SU-DHL-6 (cell line): ENCODE data around the gene USP46.

Experiments
- H2AFZ ChIP-seq: fragments of 200-600 bp; sonication (generic); 2 replicates; pipeline ENCODE4 v1.6.1; 2014; ENCODE audit warnings: low read depth, mild to moderate bottlenecking, moderate library complexity, mixed read lengths, antibody characterized with exemption, low read length; ENCODE audit not compliant: severe bottlenecking
- H3F3A ChIP-seq: fragments of 200-600 bp; shearing (Covaris generic); 2 replicates; pipeline ENCODE4 v1.6.0; 2016; ENCODE audit warnings: antibody characterized with exemption, mild to moderate bottlenecking; ENCODE audit not compliant: insufficient read depth
- H3K27ac ChIP-seq: fragments of 200-600 bp; sonication (generic); 2 replicates; pipeline ENCODE4 v1.5.1; 2016; ENCODE audit warnings: low read depth, mild to moderate bottlenecking, low read length, moderate library complexity, mixed read lengths
- H3K27me3 ChIP-seq: fragments of 200-600 bp; sonication (generic), shearing (Covaris generic); 2 replicates; pipeline ENCODE4 v1.6.0; 2014; ENCODE audit warnings: mild to moderate bottlenecking, low read length
- H3K36me3 ChIP-seq: fragments of 200-600 bp; sonication (generic); 2 replicates; pipeline ENCODE4 v1.6.1; 2014; ENCODE audit warnings: mild to moderate bottlenecking, low read length, mixed read lengths
- H3K4me2 ChIP-seq: fragments of 300-600, 200-600 bp; shearing (Covaris generic), sonication (generic); 2 replicates; pipeline ENCODE4 v1.6.0; 2014; ENCODE audit warnings: low read length, low read depth, mild to moderate bottlenecking; ENCODE audit not compliant: poor library complexity, severe bottlenecking
- H3K4me3 ChIP-seq: fragments of 200-600 bp; sonication (generic); 2 replicates; pipeline ENCODE4 v1.5.1; 2014; ENCODE audit warnings: antibody characterized with exemption, low read length, mild to moderate bottlenecking, mixed read lengths; ENCODE audit not compliant: insufficient read depth, poor library complexity, severe bottlenecking
- H3K79me2 ChIP-seq: fragments of 200-600 bp; sonication (generic); 2 replicates; pipeline ENCODE4 v1.6.1; 2014; ENCODE audit warnings: mild to moderate bottlenecking, low read length, moderate library complexity; ENCODE audit not compliant: insufficient read depth
- H3K9ac ChIP-seq: fragments of 200-600 bp; sonication (generic); 2 replicates; pipeline ENCODE4 v1.7.0; 2014; ENCODE audit warnings: mild to moderate bottlenecking, low read length
- H3K9me2 ChIP-seq: fragments of 200-600 bp; sonication (generic); replicated peaks from 2 replicates; pipeline ENCODE4 v1.6.1; 2014; ENCODE audit warnings: low read length; ENCODE audit not compliant: insufficient read depth
- H3K9me3 ChIP-seq: fragments of 200-600 bp; sonication (generic); 2 replicates; pipeline ENCODE4 v1.6.1; 2014; ENCODE audit warnings: low read length, mixed read lengths; ENCODE audit not compliant: insufficient read depth
- H4K20me1 ChIP-seq: fragments of 200-600 bp; sonication (generic); 2 replicates; pipeline ENCODE4 v1.6.1; 2014; ENCODE audit warnings: low read depth, mild to moderate bottlenecking, antibody characterized with exemption, low read length, moderate library complexity, mixed read lengths
- EZH2phosphoT487 ChIP-seq: fragments of 200-600 bp; sonication (generic), shearing (Covaris generic); conservative IDR thresholded peaks from 2 replicates; pipeline ENCODE4 v1.6.1; 2018; ENCODE audit warnings: mild to moderate bottlenecking, antibody characterized with exemption, low read length, moderate library complexity, mixed read lengths
- TF ChIP-seq, protein P1 (sequence below): fragments of 200-600 bp; sonication (generic); IDR thresholded peaks from one replicate; pipeline ENCODE4 v1.5.1; 2017; ENCODE audit warnings: antibody characterized with exemption, mild to moderate bottlenecking, low read length, moderate library complexity; ENCODE audit not compliant: insufficient read depth, poor library complexity, severe bottlenecking

USP46 gene

GRCh38 chr4:52646096-52646495, 13.0 kb downstream of the USP46 start:
- Histone ChIP-seq H3F3A (no peaks in the 10 kb centered on the region), H3K4me2 (no peak overlapping the region), H3K9ac (no peak overlapping the region), H3K27me3 (no peaks in the 10 kb centered on the region), H3K27ac (no peak overlapping the region), H3K9me3 (no peaks in the 10 kb centered on the region), H3K9me2 (no peaks in the 10 kb centered on the region), H2AFZ (no peak overlapping the region), H3K4me3 (no peak overlapping the region), H4K20me1 (peaks cover 3% of the 10 kb centered on the region; the same call in 1 of the 2 replicates), H3K79me2 (no peaks in the 10 kb centered on the region), H3K36me3 (no peaks in the 10 kb centered on the region)
- TF ChIP-seq, protein P1, sequence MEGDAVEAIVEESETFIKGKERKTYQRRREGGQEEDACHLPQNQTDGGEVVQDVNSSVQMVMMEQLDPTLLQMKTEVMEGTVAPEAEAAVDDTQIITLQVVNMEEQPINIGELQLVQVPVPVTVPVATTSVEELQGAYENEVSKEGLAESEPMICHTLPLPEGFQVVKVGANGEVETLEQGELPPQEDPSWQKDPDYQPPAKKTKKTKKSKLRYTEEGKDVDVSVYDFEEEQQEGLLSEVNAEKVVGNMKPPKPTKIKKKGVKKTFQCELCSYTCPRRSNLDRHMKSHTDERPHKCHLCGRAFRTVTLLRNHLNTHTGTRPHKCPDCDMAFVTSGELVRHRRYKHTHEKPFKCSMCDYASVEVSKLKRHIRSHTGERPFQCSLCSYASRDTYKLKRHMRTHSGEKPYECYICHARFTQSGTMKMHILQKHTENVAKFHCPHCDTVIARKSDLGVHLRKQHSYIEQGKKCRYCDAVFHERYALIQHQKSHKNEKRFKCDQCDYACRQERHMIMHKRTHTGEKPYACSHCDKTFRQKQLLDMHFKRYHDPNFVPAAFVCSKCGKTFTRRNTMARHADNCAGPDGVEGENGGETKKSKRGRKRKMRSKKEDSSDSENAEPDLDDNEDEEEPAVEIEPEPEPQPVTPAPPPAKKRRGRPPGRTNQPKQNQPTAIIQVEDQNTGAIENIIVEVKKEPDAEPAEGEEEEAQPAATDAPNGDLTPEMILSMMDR, result no peak
- no peak for TF ChIP-seq EZH2phosphoT487

- Histone ChIP-seq H3K4me2 (no peak overlapping the region), H4K20me1 (peaks cover 3% of the 10 kb centered on the region; the same call in 1 of the 2 replicates), H3F3A (no peaks in the 10 kb centered on the region), H2AFZ (no peak overlapping the region), H3K27ac (no peak overlapping the region), H3K27me3 (no peaks in the 10 kb centered on the region), H3K36me3 (no peaks in the 10 kb centered on the region), H3K79me2 (no peaks in the 10 kb centered on the region), H3K9ac (no peak overlapping the region), H3K9me2 (no peaks in the 10 kb centered on the region), H3K9me3 (no peaks in the 10 kb centered on the region), H3K4me3 (no peak overlapping the region)
- TF ChIP-seq, protein P1, result no peak
- TF ChIP-seq EZH2phosphoT487, result no peak
Measured at GRCh38 chr4:52645300-52645699, 13.8 kb downstream of the USP46 start.

DNA sequence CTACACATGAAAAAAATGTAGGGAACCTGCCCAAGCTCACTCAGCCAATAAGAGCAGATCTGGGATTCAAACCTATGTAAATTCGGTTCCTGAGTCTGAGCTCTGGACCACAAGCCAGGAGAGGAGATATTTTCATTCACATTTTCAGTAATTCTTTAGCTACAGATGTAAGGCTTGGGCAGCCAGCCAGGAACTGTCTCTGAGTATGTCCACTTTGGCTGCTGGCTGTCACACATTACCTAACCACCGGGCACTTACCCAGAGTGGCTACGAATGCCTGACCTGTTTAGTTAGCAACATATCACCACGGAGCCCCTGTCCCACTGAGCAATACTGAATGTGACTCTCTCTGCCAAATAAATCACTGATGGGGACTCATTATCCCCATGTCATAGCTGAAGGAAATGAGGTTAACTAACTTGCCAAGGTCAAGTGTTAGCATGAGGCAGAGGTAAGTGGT, 15.3 kb downstream of the USP46 start:
- TF ChIP-seq EZH2phosphoT487, result no peak
- TF ChIP-seq, protein P1, result no peak
- Histone ChIP-seq H4K20me1 (peaks cover 3% of the 10 kb centered on the region; the same call in 1 of the 2 replicates), H3K4me2 (no peak overlapping the region), H3K79me2 (no peaks in the 10 kb centered on the region), H3K27me3 (no peaks in the 10 kb centered on the region), H3K9me2 (no peaks in the 10 kb centered on the region), H3K36me3 (no peaks in the 10 kb centered on the region), H2AFZ (no peak overlapping the region), H3F3A (no peaks in the 10 kb centered on the region), H3K9me3 (no peaks in the 10 kb centered on the region), H3K27ac (no peak overlapping the region), H3K4me3 (no peak overlapping the region), H3K9ac (no peak overlapping the region)
